ENCODE data around the gene DCC. TPM values are rescaled to one million over a fixed set of nuclear protein-coding genes. Genes with fewer than 3 reads are reported as not detected.
"Not testable (repeated sequence)": the region's sequence is repeated elsewhere in the genome, so short reads cannot be mapped to it uniquely, and the experiment has no call there.

The DCC gene
- total and polyA plus RNA-seq, 9 of the 15 experiments (the other 6 are each of a cell fraction or from before 2014, with no cell fraction given), result not detected

DNA sequence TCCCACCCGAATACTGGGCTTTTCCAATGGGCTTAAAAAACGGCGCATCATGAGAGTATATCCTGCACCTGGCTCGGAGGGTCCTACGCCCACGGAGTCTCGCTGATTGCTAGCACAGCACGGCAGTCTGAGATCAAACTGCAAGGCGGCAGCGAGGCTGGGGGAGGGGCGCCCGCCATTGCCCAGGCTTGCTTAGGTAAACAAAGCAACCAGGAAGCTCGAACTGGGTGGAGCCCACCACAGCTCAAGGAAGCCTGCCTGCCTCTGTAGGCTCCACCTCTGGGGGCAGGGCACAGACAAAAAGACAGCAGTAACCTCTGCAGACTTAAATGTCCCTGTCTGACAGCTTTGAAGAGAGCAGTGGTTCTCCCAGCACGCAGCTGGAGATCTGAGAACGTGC is 1171.7 kb downstream of the DCC start:
- H3K27me3 ChIP-seq (ENCODE audit: control insufficient read depth in 2 of 2, insufficient read depth in 2 of 2, low read length in 2 of 2); H3K9me1 ChIP-seq (ENCODE audit: control insufficient read depth, insufficient read depth, low read length); intact Hi-C loops (cut with micrococcal nuclease); H3K79me2 ChIP-seq (ENCODE audit: control insufficient read depth, insufficient read depth, low read length); H3K4me2 ChIP-seq (ENCODE audit: insufficient read depth, low read length); FAIRE-seq; H3K9ac ChIP-seq (ENCODE audit: insufficient read depth in 1 of 2, low read depth in 2 of 2, low read length in 2 of 2); ATAC-seq; H3K4me1 ChIP-seq (replicated peaks in 1 of 2; ENCODE audit: control insufficient read depth in 2 of 2, insufficient read depth in 2 of 2, low read length in 2 of 2); H3K9me3 ChIP-seq (replicated peaks; ENCODE audit: control insufficient read depth, insufficient read depth, low read depth, low read length); POLR2A ChIA-PET; CTCF ChIA-PET (ENCODE audit: low intra/inter-chr PET ratio); DNase-seq (ENCODE audit: extremely low read depth in 1 of 4, low spot score in 3 of 4); H3K36me3 ChIP-seq (ENCODE audit: control insufficient read depth, insufficient read depth, low read length); H3K4me3 ChIP-seq; H4K20me1 ChIP-seq (replicated peaks; ENCODE audit: control insufficient read depth, insufficient read depth, low read length); H3K27ac ChIP-seq (ENCODE audit: extremely low read depth, low read depth, low read length); BruUV-seq (replicated peaks); in situ Hi-C loops (cut with MboI); H2AFZ ChIP-seq (ENCODE audit: low read depth, low read length): not testable (repeated sequence)
- 0% methylated on average over 4 of the region's 15 CpGs for WGBS (ENCODE audit: insufficient coverage, low coverage, missing lambda C conversion rate)
- peak in 1 of 2 experiments; percentile 65; a peak in 2 of 4 replicates for TF ChIP-seq FOXA3 (CRISPR knock-in tag; conservative IDR thresholded peaks at IDR 0.05 in 1 of 2, IDR thresholded peaks at IDR 0.05 in 1 of 2)

DNA sequence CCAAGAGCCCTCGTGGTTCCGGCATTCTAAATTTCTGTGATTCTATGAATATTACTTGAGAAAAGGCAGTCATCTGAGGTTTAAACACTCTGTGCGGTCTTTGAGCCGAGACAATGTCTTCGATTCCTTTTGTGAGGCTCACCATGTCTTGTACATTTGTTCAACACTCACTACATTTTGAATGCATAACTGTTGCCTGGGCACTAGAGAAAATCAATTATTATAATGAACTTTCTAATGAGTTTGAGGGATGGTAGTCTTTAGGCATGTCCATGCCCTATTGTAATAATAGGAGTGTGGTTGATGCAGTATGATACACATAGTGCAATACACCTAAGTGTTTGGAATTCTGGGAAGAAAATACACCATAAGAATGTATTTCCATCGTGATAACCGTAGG is 1181.1 kb downstream of the DCC start:
- no peaks in the 10 kb centered on the region for H3K36me3 ChIP-seq (ENCODE audit: control insufficient read depth, insufficient read depth, low read length)
- POLR2A ChIA-PET, result no interaction called here
- ATAC-seq, result no peak
- H3K9ac ChIP-seq (ENCODE audit: insufficient read depth in 1 of 2, low read depth in 2 of 2, low read length in 2 of 2), result no peak overlapping the region
- DNase-seq (ENCODE audit: extremely low read depth in 1 of 4, low spot score in 3 of 4), result no peak
- WGBS (ENCODE audit: insufficient coverage, low coverage, missing lambda C conversion rate), result 2% methylated on average over 7 of the region's 7 CpGs
- H2AFZ ChIP-seq (ENCODE audit: low read depth, low read length), result no peak overlapping the region
- CTCF ChIA-PET (ENCODE audit: low intra/inter-chr PET ratio), result no interaction called here
- H4K20me1 ChIP-seq (replicated peaks; ENCODE audit: control insufficient read depth, insufficient read depth, low read length), result no peaks in the 10 kb centered on the region
- H3K27ac ChIP-seq (ENCODE audit: extremely low read depth, low read depth, low read length), result no peak overlapping the region
- H3K27me3 ChIP-seq (ENCODE audit: control insufficient read depth in 2 of 2, insufficient read depth in 2 of 2, low read length in 2 of 2), result no peaks in the 10 kb centered on the region
- no peaks in the 10 kb centered on the region for H3K4me1 ChIP-seq (replicated peaks in 1 of 2; ENCODE audit: control insufficient read depth in 2 of 2, insufficient read depth in 2 of 2, low read length in 2 of 2)
- H3K4me2 ChIP-seq (ENCODE audit: insufficient read depth, low read length), result no peak overlapping the region
- in situ Hi-C loops (cut with MboI), result no loop called here
- BruUV-seq (replicated peaks), result no TSS peak
- no peak overlapping the region for H3K4me3 ChIP-seq
- H3K79me2 ChIP-seq (ENCODE audit: control insufficient read depth, insufficient read depth, low read length), result no peaks in the 10 kb centered on the region
- FAIRE-seq, result no peak
- intact Hi-C loops (cut with micrococcal nuclease), result no loop called here
- no peaks in the 10 kb centered on the region for H3K9me1 ChIP-seq (ENCODE audit: control insufficient read depth, insufficient read depth, low read length)
- no peaks in the 10 kb centered on the region for H3K9me3 ChIP-seq (replicated peaks; ENCODE audit: control insufficient read depth, insufficient read depth, low read depth, low read length)
- TF ChIP-seq, protein P1, sequence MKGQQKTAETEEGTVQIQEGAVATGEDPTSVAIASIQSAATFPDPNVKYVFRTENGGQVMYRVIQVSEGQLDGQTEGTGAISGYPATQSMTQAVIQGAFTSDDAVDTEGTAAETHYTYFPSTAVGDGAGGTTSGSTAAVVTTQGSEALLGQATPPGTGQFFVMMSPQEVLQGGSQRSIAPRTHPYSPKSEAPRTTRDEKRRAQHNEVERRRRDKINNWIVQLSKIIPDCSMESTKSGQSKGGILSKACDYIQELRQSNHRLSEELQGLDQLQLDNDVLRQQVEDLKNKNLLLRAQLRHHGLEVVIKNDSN (CRISPR knock-in tag; IDR thresholded peaks at IDR 0.05), result no peak
- TF ChIP-seq BRD9 (IDR thresholded peaks at IDR 0.05; ENCODE audit: low read depth, partially characterized antibody) (no peak), NFIC (IDR thresholded peaks at IDR 0.05) (no peak), RCOR1 (IDR thresholded peaks at IDR 0.05; ENCODE audit: borderline replicate concordance in 1 of 2, low read depth in 2 of 2, low read length in 2 of 2) (no peak), MCM2 (IDR thresholded peaks at IDR 0.05; ENCODE audit: low read depth) (no peak), ZNF184 (CRISPR knock-in tag; IDR thresholded peaks at IDR 0.05) (no peak), YY1 (IDR thresholded peaks at IDR 0.05; ENCODE audit: borderline replicate concordance in 1 of 3, control insufficient read depth in 1 of 3, extremely low read depth in 1 of 3, insufficient read depth in 3 of 3, insufficient read length in 1 of 3, insufficient replicate concordance in 2 of 3, low read depth in 1 of 3, low read length in 2 of 3) (no peak), POLR2G (IDR thresholded peaks at IDR 0.05; ENCODE audit: low read depth, low read length) (no peak)
- TF ChIP-seq, protein P2, sequence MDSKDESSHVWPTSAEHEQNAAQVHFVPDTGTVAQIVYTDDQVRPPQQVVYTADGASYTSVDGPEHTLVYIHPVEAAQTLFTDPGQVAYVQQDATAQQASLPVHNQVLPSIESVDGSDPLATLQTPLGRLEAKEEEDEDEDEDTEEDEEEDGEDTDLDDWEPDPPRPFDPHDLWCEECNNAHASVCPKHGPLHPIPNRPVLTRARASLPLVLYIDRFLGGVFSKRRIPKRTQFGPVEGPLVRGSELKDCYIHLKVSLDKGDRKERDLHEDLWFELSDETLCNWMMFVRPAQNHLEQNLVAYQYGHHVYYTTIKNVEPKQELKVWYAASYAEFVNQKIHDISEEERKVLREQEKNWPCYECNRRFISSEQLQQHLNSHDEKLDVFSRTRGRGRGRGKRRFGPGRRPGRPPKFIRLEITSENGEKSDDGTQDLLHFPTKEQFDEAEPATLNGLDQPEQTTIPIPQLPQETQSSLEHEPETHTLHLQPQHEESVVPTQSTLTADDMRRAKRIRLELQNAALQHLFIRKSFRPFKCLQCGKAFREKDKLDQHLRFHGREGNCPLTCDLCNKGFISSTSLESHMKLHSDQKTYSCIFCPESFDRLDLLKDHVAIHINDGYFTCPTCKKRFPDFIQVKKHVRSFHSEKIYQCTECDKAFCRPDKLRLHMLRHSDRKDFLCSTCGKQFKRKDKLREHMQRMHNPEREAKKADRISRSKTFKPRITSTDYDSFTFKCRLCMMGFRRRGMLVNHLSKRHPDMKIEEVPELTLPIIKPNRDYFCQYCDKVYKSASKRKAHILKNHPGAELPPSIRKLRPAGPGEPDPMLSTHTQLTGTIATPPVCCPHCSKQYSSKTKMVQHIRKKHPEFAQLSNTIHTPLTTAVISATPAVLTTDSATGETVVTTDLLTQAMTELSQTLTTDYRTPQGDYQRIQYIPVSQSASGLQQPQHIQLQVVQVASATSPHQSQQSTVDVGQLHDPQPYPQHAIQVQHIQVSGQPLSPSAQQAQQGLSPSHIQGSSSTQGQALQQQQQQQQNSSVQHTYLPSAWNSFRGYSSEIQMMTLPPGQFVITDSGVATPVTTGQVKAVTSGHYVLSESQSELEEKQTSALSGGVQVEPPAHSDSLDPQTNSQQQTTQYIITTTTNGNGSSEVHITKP (IDR thresholded peaks at IDR 0.05; ENCODE audit: partially characterized antibody), result no peak

All from K562 (cell line).